Right atrium auricular region (tissue), 2 donors: ENCODE results near the gene IL25. TPM values are rescaled to one million over a fixed set of nuclear protein-coding genes. Genes with fewer than 3 reads are reported as not detected.

Experiments used
- DNase-seq: peaks from one replicate; pipeline ENCODE4 v3.0.0-alpha.2; 2019; ENCODE audit warnings: low spot score
- H3K27ac ChIP-seq, 2 donors: fragments of 200-600 bp; sonication (generic); 1 replicate in 1 of 2; 2 replicates in 1 of 2; pipeline ENCODE4 v1.5.1; 2016 to 2019
- H3K27me3 ChIP-seq, 2 donors: fragments of 200-600 bp; sonication (generic); one replicate each; pipeline versions ENCODE4 v1.5.1 to v1.6.0; 2017 to 2019
- H3K36me3 ChIP-seq: fragments of 200-600 bp; sonication (generic); one replicate; pipeline ENCODE4 v1.5.1; 2016
- H3K4me1 ChIP-seq, 2 donors: fragments of 200-600 bp; sonication (generic); one replicate each; pipeline versions ENCODE4 v1.5.1 to v1.6.0; 2017 to 2019
- H3K4me3 ChIP-seq, 2 donors: fragments of 200-600 bp; sonication (generic); 1 replicate in 1 of 2; 2 replicates in 1 of 2; pipeline ENCODE4 v1.5.1; 2017 to 2019; ENCODE audit warnings: mild to moderate bottlenecking in 1 of 2, moderate library complexity in 1 of 2
- H3K9me3 ChIP-seq, 2 donors: fragments of 200-600 bp; sonication (generic); one replicate each; pipeline ENCODE4 v1.5.1; 2019
- CTCF ChIP-seq, 2 donors: fragments of 200-600 bp; sonication (generic); IDR thresholded peaks; one replicate each; pipeline ENCODE4 v1.5.1; 2019; ENCODE audit warnings: antibody characterized with exemption in 2 of 2
- total RNA-seq, 2 donors: library from RNA; depleted of rRNA; stranded (reverse); fragments of >200 nt; gene quantifications; one replicate each; pipeline ENCODE4 v1.1.0, GENCODE V29; 2016

The IL25 gene
- total RNA-seq, 2 donors from 2014 or later = not detected

- H3K27me3 ChIP-seq = no peaks in the 10 kb centered on the region
- TF ChIP-seq CTCF (IDR thresholded peaks at IDR 0.05) = no peak
- no peaks in the 10 kb centered on the region for H3K4me1 ChIP-seq
- H3K36me3 ChIP-seq = peaks cover 25% of the 10 kb centered on the region
- no peak for DNase-seq
- no peak overlapping the region for H3K4me3 ChIP-seq
- no peaks in the 10 kb centered on the region for H3K9me3 ChIP-seq
- H3K27ac ChIP-seq = no peak overlapping the region
Observed at GRCh38 chr14:23378612-23379220, 6.1 kb downstream of the IL25 start.

GRCh38 chr14:23379366-23380196 is 7.0 kb downstream of the IL25 start:
- peak; percentile 84 to 85 for TF ChIP-seq CTCF (IDR thresholded peaks at IDR 0.05)
- no peaks in the 10 kb centered on the region for H3K4me1 ChIP-seq
- H3K4me3 ChIP-seq = no peak overlapping the region
- peaks cover 34% of the 10 kb centered on the region for H3K36me3 ChIP-seq
- no peak overlapping the region for H3K27ac ChIP-seq
- no peaks in the 10 kb centered on the region for H3K27me3 ChIP-seq
- peak; percentile 76 for DNase-seq
- no peaks in the 10 kb centered on the region for H3K9me3 ChIP-seq

- no peaks in the 10 kb centered on the region for H3K9me3 ChIP-seq
- H3K27me3 ChIP-seq = no peaks in the 10 kb centered on the region
- no peaks in the 10 kb centered on the region for H3K4me1 ChIP-seq
- no peak overlapping the region for H3K4me3 ChIP-seq
- DNase-seq = no peak
- peak overlapping the region in 1 of 2 donors; percentile 8 for H3K27ac ChIP-seq
- H3K36me3 ChIP-seq = peaks cover 42% of the 10 kb centered on the region
- no peak for TF ChIP-seq CTCF (IDR thresholded peaks at IDR 0.05)
Observed at GRCh38 chr14:23380197-23380914, 7.7 kb downstream of the IL25 start.

GRCh38 chr14:23380976-23381375 is 8.4 kb downstream of the IL25 start:
- H3K4me3 ChIP-seq = no peak overlapping the region
- H3K36me3 ChIP-seq = peaks cover 48% of the 10 kb centered on the region
- no peaks in the 10 kb centered on the region for H3K4me1 ChIP-seq
- no peak for DNase-seq
- no peak for TF ChIP-seq CTCF (IDR thresholded peaks at IDR 0.05)
- peak overlapping the region in 1 of 2 donors; percentile 8 for H3K27ac ChIP-seq
- no peaks in the 10 kb centered on the region for H3K9me3 ChIP-seq
- H3K27me3 ChIP-seq = no peaks in the 10 kb centered on the region

GRCh38 chr14:23381871-23382270 is 9.3 kb downstream of the IL25 start:
- no peak for DNase-seq
- no peak for TF ChIP-seq CTCF (IDR thresholded peaks at IDR 0.05)
- H3K9me3 ChIP-seq = no peaks in the 10 kb centered on the region
- peak overlapping the region; percentile 6 to 26 for H3K27ac ChIP-seq
- peaks cover 57% of the 10 kb centered on the region for H3K36me3 ChIP-seq
- no peak overlapping the region for H3K4me3 ChIP-seq
- no peaks in the 10 kb centered on the region for H3K27me3 ChIP-seq
- no peaks in the 10 kb centered on the region for H3K4me1 ChIP-seq
